Vagina (tissue), 2 donors: ENCODE results near the gene FRMPD4. TPM values are rescaled to one million over a fixed set of nuclear protein-coding genes. Genes with fewer than 3 reads are reported as not detected.

Experiments used
- DNase-seq, 2 donors: peaks; one replicate each; pipeline ENCODE4 v3.0.0-alpha.2; 2017; ENCODE audit errors: extremely low spot score in 2 of 2
- H3K27ac ChIP-seq: fragments of 200-600 bp; sonication (generic); one replicate; pipeline ENCODE4 v1.5.1; 2019
- H3K27me3 ChIP-seq: fragments of 200-600 bp; sonication (generic); one replicate; pipeline ENCODE4 v1.5.1; 2019
- H3K36me3 ChIP-seq, 2 donors: fragments of 200-600 bp; sonication (generic); one replicate each; pipeline ENCODE4 v1.5.1; 2017 to 2019
- H3K4me1 ChIP-seq: fragments of 200-600 bp; sonication (generic); one replicate; pipeline ENCODE4 v1.5.1; 2019
- H3K4me3 ChIP-seq, 2 donors: fragments of 200-600 bp; sonication (generic); 1 replicate in 1 of 2; 2 replicates in 1 of 2; pipeline ENCODE4 v1.5.1; 2016 to 2019
- H3K9me3 ChIP-seq: fragments of 200-600 bp; sonication (generic); one replicate; pipeline ENCODE4 v1.5.1; 2019
- POLR2A ChIP-seq, 2 donors: fragments of 450-650 bp; IDR thresholded peaks; one replicate each; pipeline ENCODE4 v1.6.1; 2017; ENCODE audit warnings: antibody characterized with exemption in 2 of 2, mild to moderate bottlenecking in 2 of 2, moderate library complexity in 2 of 2
- POLR2AphosphoS5 ChIP-seq, 2 donors: sonication (generic); formaldehyde crosslinking; IDR thresholded peaks; one replicate each; pipeline ENCODE4 v1.9.0; 2017; ENCODE audit warnings: antibody characterized with exemption in 2 of 2, mild to moderate bottlenecking in 2 of 2, low read depth in 1 of 2; ENCODE audit not compliant: insufficient read depth in 1 of 2
- intact Hi-C: fragments of 100-400 bp; cut with DNase I; formaldehyde crosslinking; loops from one replicate; pipeline ENCODE4 v1.15.1; 2023
- total RNA-seq: library from RNA; depleted of rRNA; stranded (reverse); fragments of >200 nt; gene quantifications from one replicate; pipeline ENCODE4 v1.2.3, GENCODE V29; 2016
- TF ChIP-seq, protein P1 (sequence below), 3 experiments: fragments of 450-650 bp in 2 of 3; fragments of 200-600 bp in 1 of 3; sonication (generic) in 1 of 3; IDR thresholded peaks; one replicate each; pipeline ENCODE4 v1.5.1; 2017 to 2019; ENCODE audit warnings: antibody characterized with exemption in 3 of 3, mild to moderate bottlenecking in 2 of 3, moderate library complexity in 2 of 3

The FRMPD4 gene
- total RNA-seq, 1 donor from 2014 or later = not detected

DNA sequence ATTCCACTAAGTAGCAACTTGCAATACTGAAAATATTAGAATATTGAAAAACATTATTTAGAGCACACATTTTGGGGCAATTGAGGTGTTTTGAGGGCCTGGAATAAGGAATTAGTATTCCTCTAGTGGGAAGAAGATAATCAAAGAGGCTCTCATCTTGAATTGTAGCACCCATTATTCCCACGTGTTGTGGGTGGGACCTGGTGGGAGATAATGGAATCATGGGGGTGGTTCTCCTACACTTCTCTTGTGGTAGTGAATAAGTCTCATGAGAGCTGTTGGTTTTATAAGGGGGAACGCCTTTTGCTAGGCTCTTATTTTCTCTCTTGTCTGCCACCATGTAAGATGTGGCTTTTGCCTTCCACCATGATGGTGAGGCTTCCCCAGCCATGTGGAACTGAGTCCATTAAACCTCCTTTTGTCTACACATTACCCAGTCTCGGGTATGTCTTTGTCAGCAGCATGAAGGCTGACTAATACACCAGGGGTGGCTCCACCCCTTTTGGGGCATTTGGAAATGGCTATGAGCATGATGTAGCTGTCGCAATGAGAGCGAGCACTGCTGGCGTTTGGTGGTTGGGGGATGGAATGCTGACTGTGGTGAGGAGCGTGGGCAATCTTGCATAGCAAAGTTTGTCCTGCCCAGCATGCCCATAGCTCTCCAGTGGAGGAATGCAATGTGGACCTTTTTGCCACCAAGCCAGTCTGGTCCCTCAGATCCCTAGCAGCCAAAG is 308.2 kb downstream of the FRMPD4 start:
- Histone ChIP-seq H3K9me3 (no peaks in the 10 kb centered on the region), H3K27ac (no peak overlapping the region), H3K36me3 (no peaks in the 10 kb centered on the region), H3K4me1 (no peaks in the 10 kb centered on the region), H3K4me3 (no peak overlapping the region), H3K27me3 (no peaks in the 10 kb centered on the region)
- no peak for DNase-seq
- TF ChIP-seq, protein P1, sequence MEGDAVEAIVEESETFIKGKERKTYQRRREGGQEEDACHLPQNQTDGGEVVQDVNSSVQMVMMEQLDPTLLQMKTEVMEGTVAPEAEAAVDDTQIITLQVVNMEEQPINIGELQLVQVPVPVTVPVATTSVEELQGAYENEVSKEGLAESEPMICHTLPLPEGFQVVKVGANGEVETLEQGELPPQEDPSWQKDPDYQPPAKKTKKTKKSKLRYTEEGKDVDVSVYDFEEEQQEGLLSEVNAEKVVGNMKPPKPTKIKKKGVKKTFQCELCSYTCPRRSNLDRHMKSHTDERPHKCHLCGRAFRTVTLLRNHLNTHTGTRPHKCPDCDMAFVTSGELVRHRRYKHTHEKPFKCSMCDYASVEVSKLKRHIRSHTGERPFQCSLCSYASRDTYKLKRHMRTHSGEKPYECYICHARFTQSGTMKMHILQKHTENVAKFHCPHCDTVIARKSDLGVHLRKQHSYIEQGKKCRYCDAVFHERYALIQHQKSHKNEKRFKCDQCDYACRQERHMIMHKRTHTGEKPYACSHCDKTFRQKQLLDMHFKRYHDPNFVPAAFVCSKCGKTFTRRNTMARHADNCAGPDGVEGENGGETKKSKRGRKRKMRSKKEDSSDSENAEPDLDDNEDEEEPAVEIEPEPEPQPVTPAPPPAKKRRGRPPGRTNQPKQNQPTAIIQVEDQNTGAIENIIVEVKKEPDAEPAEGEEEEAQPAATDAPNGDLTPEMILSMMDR (IDR thresholded peaks at IDR 0.05) = no peak
- TF ChIP-seq POLR2A (IDR thresholded peaks at IDR 0.05) (no peak), POLR2AphosphoS5 (IDR thresholded peaks at IDR 0.05; ENCODE audit: insufficient read depth in 1 of 2, low read depth in 1 of 2) (no peak)
- intact Hi-C loops = no loop called here

- no peak for DNase-seq
Observed at GRCh38 chrX:12447448-12448064, 309.3 kb downstream of the FRMPD4 start.

GRCh38 chrX:12452268-12452667 is 314.0 kb downstream of the FRMPD4 start:
- intact Hi-C loops = no loop called here
- H3K27me3 ChIP-seq = no peaks in the 10 kb centered on the region

More at GRCh38 chrX:12447448-12448064, 309.3 kb downstream of the FRMPD4 start:
- intact Hi-C loops = no loop called here
- Histone ChIP-seq H3K9me3 (no peaks in the 10 kb centered on the region), H3K36me3 (no peaks in the 10 kb centered on the region), H3K27me3 (no peaks in the 10 kb centered on the region), H3K4me1 (no peaks in the 10 kb centered on the region), H3K27ac (no peak overlapping the region), H3K4me3 (no peak overlapping the region)
- TF ChIP-seq POLR2AphosphoS5 (IDR thresholded peaks at IDR 0.05; ENCODE audit: insufficient read depth in 1 of 2, low read depth in 1 of 2) (no peak), POLR2A (IDR thresholded peaks at IDR 0.05) (no peak)
- TF ChIP-seq, protein P1 (IDR thresholded peaks at IDR 0.05) = no peak

DNA sequence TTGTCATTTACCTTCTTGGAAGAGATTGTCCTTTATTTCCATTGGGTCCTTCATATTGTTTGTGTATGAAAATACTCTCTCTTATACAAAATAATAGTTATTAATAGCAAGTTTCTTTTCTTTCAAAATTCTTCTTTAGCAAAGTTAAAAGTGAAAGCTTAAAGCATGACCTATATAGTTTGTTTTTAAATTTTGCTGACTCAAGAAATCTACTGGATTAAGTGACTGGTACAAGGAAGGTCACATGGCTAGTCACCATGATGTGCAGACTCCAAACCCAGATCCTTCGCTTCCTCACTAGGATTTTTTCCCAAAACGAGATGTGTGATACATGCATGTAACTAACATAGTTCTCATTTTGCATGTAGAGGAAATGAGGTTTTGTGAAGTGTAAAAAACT is 322.7 kb downstream of the FRMPD4 start:
- Histone ChIP-seq H3K4me1 (no peaks in the 10 kb centered on the region), H3K4me3 (no peak overlapping the region), H3K36me3 (no peaks in the 10 kb centered on the region), H3K9me3 (no peaks in the 10 kb centered on the region), H3K27me3 (no peaks in the 10 kb centered on the region), H3K27ac (no peak overlapping the region)
- DNase-seq = no peak
- no peak for TF ChIP-seq POLR2AphosphoS5 (IDR thresholded peaks at IDR 0.05; ENCODE audit: insufficient read depth in 1 of 2, low read depth in 1 of 2)
- no peak for TF ChIP-seq POLR2A (IDR thresholded peaks at IDR 0.05)
- TF ChIP-seq, protein P1 (IDR thresholded peaks at IDR 0.05) = no peak
- intact Hi-C loops = no loop called here

More at GRCh38 chrX:12452268-12452667, 314.0 kb downstream of the FRMPD4 start:
- Histone ChIP-seq H3K4me3 (no peak overlapping the region), H3K27ac (no peak overlapping the region), H3K36me3 (no peaks in the 10 kb centered on the region), H3K9me3 (no peaks in the 10 kb centered on the region), H3K4me1 (no peaks in the 10 kb centered on the region)
- DNase-seq = no peak
- TF ChIP-seq, protein P1 (IDR thresholded peaks at IDR 0.05) = no peak
- TF ChIP-seq POLR2AphosphoS5 (IDR thresholded peaks at IDR 0.05; ENCODE audit: insufficient read depth in 1 of 2, low read depth in 1 of 2) (no peak), POLR2A (IDR thresholded peaks at IDR 0.05) (no peak)

DNA sequence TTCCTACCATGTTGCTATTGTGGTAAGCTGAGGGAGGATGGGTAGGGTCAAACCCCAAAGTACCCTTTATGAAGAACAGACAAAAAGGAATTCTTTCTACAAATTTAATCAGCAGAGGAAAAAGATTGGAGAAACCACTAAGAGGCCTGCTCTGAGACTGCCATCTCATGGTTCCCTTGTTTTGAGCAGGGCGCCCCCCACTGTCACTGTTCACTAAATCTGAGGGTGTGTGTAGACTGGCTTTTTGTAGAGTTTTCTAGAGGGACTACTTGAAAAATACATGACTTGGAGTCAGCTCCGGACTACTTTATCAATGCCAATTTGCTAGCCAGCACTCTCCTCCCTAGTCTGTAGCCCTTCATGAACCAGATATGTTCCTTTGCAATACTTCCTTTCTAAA is 324.8 kb downstream of the FRMPD4 start:
- no peaks in the 10 kb centered on the region for H3K9me3 ChIP-seq
- no peaks in the 10 kb centered on the region for H3K27me3 ChIP-seq
- no peak overlapping the region for H3K27ac ChIP-seq
- intact Hi-C loops = no loop called here
- H3K4me1 ChIP-seq = no peaks in the 10 kb centered on the region
- H3K4me3 ChIP-seq = no peak overlapping the region
- TF ChIP-seq, protein P1 (IDR thresholded peaks at IDR 0.05) = no peak
- no peak for TF ChIP-seq POLR2A (IDR thresholded peaks at IDR 0.05)
- no peak for TF ChIP-seq POLR2AphosphoS5 (IDR thresholded peaks at IDR 0.05; ENCODE audit: insufficient read depth in 1 of 2, low read depth in 1 of 2)
- DNase-seq = no peak
- no peaks in the 10 kb centered on the region for H3K36me3 ChIP-seq
